ENCODE measurements around the gene TEX53. TPM values are rescaled to one million over a fixed set of nuclear protein-coding genes. Genes with fewer than 3 reads are reported as not detected.

Gene TEX53
- polyA plus RNA-seq, 12 donors, result not detected

GRCh38 chr9:114606597-114607207, 50.9 kb downstream of the TEX53 start:
- no peak for DNase-seq

Other genes with a start within 250 kb of the TEX53 start
- gene WHRN, start 152.3 kb downstream of the TEX53 start, polyA plus RNA-seq (ENCODE audit: insufficient read length in 12 of 12), result 1 to 10 TPM in 11 of 12 donors, not detected in 1; 1.8 to 9.9 (median 3.0) TPM
- gene ATP6V1G1, start 70.0 kb downstream of the TEX53 start, polyA plus RNA-seq (ENCODE audit: insufficient read length in 12 of 12), result 100 to 1,000 TPM in 7 of 12 donors, 10 to 100 TPM in 4, not detected in 1; 81.8 to 152 (median 103) TPM
- 1 to 10 TPM in 11 of 12 donors, not detected in 1; 4.0 to 9.5 (median 5.8) TPM for gene TMEM268, start 46.5 kb downstream of the TEX53 start, polyA plus RNA-seq (ENCODE audit: insufficient read length in 12 of 12)
- not detected for gene TEX48, start 24.4 kb upstream of the TEX53 start, polyA plus RNA-seq (ENCODE audit: insufficient read length in 12 of 12)
- gene TNFSF15, start 148.2 kb upstream of the TEX53 start, polyA plus RNA-seq (ENCODE audit: insufficient read length in 12 of 12), result 1 to 10 TPM in 1 of 12 donors, under 1 TPM in 10, not detected in 1; 0.08 to 3.5 (median 0.26) TPM

Data from muscle of arm (tissue), 12 donors.